ENCODE data around the gene ZFYVE21. TPM values are rescaled to one million over a fixed set of nuclear protein-coding genes. Genes with fewer than 3 reads are reported as not detected.
A peak's percentile ranks its signal among the peaks of the same experiment; 100 is the strongest.

Gene ZFYVE21
- total RNA-seq, 1 donor from 2014 or later: 40.4 TPM

- FAIRE-seq: no peak
- DNase-seq (ENCODE audit: low spot score in 2 of 2): no peak
These were observed 10.9 kb upstream of the ZFYVE21 start for GRCh38 chr14:103704708-103705107.

DNA sequence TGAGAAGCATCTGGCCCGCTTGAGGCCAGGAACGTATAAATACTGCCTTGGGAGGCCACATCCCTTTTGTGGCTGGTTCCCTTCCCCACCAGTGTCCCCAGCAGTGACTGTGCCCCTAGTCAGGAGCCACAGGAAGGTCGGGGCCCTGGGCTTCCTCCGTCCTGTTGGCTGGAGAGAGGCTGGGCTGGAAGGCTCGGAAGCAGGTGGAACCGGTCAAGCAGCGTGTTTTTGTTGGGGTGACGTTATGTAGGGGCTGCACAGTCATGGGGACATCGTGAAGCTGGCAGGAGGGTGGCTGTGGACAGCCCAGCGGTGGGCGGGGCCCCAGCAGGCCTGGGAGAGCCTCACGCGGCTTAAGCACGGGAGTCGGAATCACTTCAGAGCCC lies 10.5 kb upstream of the ZFYVE21 start:
- DNase-seq (ENCODE audit: low spot score in 2 of 2): no peak
- FAIRE-seq: no peak

- no peak for DNase-seq (ENCODE audit: low spot score in 2 of 2)
- no peak for FAIRE-seq
These were observed 9.9 kb upstream of the ZFYVE21 start for GRCh38 chr14:103705504-103706284.

DNA sequence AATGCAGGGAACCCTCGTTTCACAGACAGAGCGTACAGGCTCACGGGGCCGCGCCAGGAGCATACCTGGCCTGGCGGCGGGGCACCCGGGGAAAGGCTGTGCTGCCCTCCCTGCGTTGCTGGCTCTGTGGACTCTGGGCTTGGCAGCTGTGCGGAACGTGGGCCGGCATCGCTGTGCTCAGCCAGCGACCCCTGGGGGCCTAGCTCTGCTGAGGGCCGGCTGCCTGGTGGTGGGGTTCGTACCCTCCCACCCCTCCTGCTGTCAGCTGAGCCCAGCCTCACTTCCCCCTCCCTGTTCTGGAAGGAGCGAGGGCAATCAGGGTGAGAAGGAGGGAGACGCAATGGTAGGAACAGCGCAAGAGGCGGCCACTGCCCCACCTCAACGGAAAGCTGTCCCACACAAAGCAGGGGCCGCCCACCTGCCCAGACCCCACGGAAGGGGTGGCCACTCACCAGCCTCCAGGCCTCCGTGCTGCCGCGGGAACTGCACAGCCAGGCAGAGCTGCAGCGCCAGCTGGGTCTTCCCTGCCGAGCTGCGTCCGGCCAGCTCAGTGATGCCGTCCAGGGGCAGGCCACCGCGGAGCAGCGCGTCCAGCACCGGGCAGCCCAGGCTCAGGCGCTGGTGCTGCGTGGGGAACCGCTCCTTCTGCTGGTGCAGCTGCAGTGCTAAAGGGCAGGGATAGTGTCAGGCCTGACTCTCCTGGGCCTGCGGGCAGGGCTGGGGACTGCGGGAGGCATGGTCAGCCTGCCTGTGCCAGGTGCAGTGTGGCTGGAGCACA lies 8.9 kb upstream of the ZFYVE21 start:
- no peak for FAIRE-seq

GRCh38 chr14:103707329-103708263 lies 8.0 kb upstream of the ZFYVE21 start:
- FAIRE-seq: no peak
- DNase-seq (ENCODE audit: low spot score in 2 of 2): no peak

More for the DNA sequence above, 8.9 kb upstream of the ZFYVE21 start:
- DNase-seq (ENCODE audit: low spot score in 2 of 2): no peak

- no peak for DNase-seq (ENCODE audit: low spot score in 2 of 2)
- no peak for FAIRE-seq
These were observed 6.8 kb upstream of the ZFYVE21 start for GRCh38 chr14:103708750-103709187.

DNA sequence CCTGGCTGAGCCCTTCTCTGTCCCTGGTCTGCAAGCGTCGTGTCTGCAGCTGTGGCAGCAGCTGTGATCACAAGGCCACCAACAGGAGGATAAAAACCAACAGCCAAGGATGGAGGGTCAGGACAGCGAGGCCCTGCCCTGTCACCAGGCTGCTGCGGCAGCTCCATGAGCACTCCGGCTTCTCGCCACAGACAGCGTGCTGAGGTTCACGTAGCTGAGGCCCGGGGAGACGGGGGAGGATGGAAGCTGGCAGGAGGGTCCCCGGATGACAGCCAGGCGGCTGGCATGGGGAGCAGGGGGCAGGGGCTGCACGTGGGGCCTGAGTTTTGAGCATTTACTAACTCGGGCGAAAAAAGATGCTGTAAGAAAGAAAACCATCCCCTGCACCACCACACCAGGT lies 5.8 kb upstream of the ZFYVE21 start:
- DNase-seq (ENCODE audit: low spot score in 2 of 2) (no peak), FAIRE-seq (no peak)

- FAIRE-seq (no peak), DNase-seq (ENCODE audit: low spot score in 2 of 2) (no peak)
These were observed 4.7 kb upstream of the ZFYVE21 start for GRCh38 chr14:103710771-103711377.

- FAIRE-seq: no peak
- DNase-seq (ENCODE audit: low spot score in 2 of 2): no peak
These were observed 3.8 kb upstream of the ZFYVE21 start for GRCh38 chr14:103711516-103712431.

- no peak for FAIRE-seq
- no peak for DNase-seq (ENCODE audit: low spot score in 2 of 2)
These were observed 2.9 kb upstream of the ZFYVE21 start for GRCh38 chr14:103712633-103713247.

GRCh38 chr14:103713304-103714062 lies 2.1 kb upstream of the ZFYVE21 start:
- FAIRE-seq: no peak
- no peak for DNase-seq (ENCODE audit: low spot score in 2 of 2)

- FAIRE-seq (no peak), DNase-seq (ENCODE audit: low spot score in 2 of 2) (no peak)
These were observed 1.4 kb upstream of the ZFYVE21 start for GRCh38 chr14:103714063-103714724.

DNA sequence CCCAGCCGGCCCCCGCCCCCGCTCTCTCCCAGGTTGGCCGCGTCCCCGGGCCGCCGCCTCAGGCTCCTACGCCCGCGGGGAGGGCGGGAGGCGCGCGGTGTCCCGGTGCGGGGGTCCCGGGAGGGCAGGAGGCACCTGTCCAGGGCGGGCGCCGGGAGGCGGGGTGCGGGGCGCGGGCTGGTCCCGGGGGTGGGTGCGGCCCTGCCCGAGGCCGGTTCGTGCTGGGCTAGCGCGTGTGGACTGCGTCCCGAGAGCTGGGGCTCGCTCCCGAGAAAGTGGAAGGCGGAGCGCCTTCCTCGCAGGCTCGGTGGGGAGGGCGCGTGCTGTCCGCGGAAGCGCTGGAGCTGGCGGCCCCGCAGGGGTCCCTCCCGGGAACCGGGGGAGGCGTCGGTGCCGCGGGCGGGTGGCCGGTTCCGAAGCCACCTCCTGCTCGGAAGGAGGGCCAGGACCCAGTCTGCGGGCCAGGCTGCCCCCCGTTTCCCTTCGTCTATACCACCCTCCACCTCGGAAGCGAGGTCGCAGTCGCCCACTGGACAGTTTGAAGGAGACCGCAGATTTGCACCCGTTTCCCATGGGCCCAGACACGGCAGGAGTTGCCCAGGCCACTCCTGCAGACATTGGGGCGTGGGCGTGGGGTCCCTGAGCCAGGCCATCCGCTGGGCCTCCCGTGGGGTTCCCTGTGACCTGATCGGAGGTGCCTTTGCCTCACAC lies 636 bp downstream of the ZFYVE21 start:
- peak in 1 of 2 donors; percentile 58 for DNase-seq (ENCODE audit: low spot score in 2 of 2)
- FAIRE-seq: no peak

DNA sequence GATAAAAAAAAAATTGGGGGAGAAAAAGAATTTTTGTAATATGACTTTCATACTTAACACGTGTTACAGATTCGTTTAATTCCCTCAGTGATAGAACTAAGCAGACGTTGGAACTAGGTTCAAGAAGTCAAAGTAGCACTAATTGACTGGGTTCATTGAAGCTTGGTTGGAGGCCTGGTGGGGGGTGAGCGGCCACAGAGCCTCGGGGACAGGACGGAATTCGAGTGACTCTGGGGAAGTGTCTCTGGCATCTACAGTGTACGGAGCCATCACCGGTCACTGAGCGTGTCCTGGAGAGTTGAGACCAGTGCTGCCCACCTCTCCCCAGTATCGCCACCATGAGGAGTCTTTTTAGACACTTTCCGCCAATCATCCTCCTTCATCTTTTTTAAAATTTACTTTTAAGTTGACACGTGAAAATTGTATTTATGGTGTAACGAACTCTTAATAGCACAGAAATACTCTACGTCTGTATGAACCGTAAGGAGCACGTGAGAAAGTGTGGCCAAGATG lies 1.3 kb downstream of the ZFYVE21 start:
- FAIRE-seq (no peak), DNase-seq (ENCODE audit: low spot score in 2 of 2) (no peak)

DNA sequence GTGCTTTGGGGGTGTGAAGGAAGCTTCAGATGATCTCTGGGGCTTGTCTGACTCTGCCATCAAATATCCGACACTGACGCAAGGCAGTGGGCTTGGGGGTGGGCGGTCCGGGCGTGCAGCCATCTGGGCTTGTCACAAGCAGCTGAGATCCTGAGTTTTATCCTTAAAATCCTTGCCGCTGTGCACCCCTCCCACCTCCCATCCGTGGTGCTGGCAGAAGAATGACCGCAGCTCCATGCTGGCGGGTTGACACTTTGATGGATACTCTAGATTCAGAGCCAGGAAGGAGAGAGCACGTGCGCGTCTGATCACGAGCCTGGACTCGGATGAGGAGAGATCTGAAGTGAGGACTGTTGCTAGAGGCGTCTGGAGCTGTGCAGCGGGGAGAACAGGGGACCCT lies 3.0 kb downstream of the ZFYVE21 start:
- DNase-seq (ENCODE audit: low spot score in 2 of 2) (no peak), FAIRE-seq (no peak)

DNA sequence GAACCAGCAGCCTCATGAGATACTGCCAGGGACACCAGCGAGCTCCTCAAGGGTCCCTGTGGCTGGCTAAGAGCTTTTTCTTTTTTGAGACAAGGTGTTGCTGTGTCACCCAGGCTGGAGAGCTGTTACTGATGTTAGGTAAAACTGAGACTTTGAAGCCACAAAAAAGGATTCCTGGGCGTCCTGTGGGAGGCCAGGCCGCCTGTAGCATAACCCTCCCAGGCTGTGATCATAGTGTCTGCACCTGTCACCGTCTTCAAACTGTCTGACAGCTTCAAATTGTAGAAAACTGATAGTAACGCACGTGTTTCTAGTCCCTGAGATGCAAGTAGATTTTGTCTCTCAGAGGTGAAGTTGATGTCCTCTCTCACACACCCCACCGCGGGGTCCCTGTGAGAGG lies 4.1 kb downstream of the ZFYVE21 start:
- DNase-seq (ENCODE audit: low spot score in 2 of 2) (no peak), FAIRE-seq (no peak)
